ENCODE results near the gene GGA3.
"Not testable (repeated sequence)": the region's sequence is repeated elsewhere in the genome, so short reads cannot be mapped to it uniquely, and the experiment has no call there.

GGA3 gene, protein sequence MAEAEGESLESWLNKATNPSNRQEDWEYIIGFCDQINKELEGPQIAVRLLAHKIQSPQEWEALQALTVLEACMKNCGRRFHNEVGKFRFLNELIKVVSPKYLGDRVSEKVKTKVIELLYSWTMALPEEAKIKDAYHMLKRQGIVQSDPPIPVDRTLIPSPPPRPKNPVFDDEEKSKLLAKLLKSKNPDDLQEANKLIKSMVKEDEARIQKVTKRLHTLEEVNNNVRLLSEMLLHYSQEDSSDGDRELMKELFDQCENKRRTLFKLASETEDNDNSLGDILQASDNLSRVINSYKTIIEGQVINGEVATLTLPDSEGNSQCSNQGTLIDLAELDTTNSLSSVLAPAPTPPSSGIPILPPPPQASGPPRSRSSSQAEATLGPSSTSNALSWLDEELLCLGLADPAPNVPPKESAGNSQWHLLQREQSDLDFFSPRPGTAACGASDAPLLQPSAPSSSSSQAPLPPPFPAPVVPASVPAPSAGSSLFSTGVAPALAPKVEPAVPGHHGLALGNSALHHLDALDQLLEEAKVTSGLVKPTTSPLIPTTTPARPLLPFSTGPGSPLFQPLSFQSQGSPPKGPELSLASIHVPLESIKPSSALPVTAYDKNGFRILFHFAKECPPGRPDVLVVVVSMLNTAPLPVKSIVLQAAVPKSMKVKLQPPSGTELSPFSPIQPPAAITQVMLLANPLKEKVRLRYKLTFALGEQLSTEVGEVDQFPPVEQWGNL

DNA sequence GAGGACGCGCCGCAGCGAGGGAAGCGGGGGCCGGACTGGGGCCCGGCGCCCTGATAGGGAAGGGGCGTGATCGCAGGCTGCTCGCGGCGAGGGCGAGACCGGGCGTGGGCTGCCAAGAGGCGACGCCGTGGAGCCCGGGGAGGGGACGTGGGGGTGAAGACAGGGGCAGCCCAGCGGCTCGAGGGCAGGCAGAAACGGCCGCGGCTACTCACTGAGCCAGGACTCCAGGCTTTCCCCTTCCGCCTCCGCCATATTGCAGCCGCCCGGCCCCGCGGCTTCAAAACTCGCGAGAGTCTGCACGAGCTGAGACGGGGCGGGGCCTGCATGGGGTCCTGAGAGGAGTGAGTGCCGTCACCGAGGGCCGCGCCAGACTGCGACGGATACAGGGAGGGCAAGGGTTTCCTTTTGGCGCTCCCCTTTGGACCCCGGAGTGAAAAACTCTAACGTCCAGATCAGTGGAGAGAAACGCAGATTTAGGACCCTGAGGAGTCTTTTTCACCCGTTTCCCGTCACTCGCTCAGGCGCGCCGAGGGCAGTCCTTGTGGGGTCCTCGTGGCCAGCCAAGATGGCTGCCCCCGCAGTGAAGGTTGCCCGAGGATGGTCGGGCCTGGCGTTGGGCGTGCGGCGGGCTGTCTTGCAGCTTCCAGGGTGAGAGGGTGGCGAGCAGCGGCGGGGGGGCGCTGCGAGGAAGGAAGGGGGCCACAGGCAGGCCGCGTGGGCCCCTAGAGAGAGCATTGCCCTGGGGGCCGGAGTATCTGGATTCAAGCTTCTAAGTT lies at the start of gene GGA3, which contains the start of gene MRPS7:
Gene GGA3, minus strand, starts transcription at position 271 of the 776 bp plus-strand sequence. Its CDS starts 19 bp downstream, at position 252.
Gene MRPS7, plus strand, starts transcription at position 544 of the 776 bp plus-strand sequence. Its CDS starts 22 bp downstream, at position 566.
- DNase-seq (ENCODE audit: low spot score) = peak; percentile 99

DNA sequence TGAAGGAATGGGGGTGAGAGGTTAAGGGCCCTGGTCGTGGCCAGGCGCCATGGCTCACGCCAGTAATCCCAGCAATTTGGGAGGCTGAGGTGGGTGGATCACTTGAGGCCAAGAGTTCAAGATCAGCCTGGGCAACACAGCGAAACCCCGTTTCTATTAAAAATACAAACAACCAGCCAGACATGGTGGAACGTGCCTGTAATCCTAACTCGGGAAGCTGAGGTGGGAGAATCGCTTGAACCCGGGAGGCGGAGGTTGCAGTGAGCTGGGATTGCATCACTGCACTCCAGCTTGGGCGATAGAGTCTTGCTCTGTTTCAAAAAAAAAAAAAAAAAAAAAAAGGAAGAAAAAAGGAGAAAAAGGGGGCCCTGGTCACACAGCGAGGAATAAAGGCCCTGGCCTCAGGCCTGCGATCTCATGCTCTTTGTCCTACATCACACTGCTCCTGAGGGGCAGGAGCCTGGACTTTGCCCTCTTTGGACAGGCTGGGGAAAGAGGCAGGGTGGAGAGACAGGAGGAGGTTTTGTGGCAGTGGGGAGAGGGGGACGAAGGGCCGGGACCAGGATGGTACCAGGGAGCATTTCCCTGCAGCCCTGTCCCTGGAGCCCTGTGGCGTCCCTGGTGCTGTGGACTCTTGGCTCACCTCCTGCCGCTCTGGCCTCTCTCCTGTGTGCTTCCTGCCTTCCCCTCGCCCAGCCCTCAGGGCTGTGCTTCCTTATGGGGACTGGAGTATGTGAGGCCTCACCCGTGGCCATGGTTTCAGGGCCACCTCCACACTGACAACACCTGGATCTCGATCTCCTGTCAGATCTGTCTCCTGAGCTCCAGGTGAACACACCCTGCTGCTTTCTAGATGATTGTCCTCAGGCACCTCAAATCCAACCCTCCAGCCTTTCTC lies 47.6 kb upstream of the GGA3 start:
- DNase-seq (ENCODE audit: low spot score) = no peak

DNA sequence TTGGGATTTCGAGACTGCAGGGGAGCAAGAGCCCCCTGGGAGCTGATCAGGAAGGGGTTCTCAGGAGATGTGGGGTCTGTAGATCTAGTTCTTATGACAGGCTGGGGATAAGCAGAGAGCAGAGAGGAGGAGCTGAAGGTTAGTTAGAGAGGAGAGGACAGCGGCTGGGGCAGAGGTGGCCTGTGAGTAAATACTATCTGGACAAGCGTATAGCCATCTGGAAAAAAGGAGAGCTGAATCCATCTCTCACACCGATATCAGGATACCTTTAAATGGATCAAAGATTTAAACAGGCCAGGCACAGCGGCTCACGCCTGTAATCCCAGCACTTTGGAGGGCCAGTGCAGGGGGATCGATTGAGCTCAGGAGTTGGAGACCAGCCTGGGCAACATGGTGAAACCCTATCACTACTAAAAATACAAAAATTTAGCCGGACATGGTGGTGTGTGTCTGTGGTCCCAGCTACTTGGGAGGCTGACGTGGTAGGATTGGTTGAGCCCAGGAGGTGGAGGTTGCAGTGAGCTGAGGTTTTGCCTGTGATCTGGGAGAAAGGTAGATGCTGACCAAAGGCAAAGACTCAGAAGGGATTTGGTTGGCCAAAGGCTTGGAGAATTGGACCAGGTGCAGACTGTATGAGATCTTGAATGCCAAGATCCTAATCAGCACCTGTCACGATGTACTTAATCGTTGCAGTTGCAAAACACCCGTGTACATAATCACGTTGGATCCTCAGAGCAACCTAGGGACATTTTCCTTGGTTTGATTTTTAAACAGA lies 46.7 kb upstream of the GGA3 start:
- DNase-seq (ENCODE audit: low spot score) = no peak

DNA sequence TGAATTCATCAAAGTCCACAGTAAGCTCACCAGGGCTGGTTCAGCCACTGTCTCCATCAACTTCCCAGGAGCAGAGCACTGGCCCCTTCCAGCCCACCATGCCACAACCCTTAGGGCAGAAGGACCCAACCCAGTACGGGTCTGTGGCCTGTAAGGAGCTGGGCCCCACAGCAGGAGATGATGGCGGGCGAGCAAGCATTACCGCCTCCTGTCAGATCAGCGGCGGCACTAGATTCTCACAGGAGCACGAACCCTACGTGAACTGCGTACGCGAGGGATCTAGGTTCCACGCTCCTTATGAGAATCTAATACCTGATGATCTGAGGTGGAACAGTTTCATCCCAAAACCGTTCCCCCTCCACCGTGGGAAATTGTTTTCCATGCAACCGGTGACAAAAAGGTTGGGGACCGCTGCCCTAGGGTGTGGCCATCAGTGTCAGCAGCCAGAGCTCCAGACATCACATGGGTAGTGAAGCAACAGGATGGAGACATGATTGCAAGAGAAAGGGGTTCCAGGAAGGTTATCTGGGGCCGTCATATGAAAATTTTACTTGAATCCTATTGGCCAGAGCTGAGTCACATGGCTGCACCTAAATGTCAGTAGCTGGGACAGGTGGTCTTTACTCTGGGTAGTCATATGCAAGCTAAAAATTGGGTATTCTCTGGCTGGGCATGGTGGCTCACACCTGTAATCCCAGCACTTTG lies 40.2 kb upstream of the GGA3 start:
- no peak for DNase-seq (ENCODE audit: low spot score)

DNA sequence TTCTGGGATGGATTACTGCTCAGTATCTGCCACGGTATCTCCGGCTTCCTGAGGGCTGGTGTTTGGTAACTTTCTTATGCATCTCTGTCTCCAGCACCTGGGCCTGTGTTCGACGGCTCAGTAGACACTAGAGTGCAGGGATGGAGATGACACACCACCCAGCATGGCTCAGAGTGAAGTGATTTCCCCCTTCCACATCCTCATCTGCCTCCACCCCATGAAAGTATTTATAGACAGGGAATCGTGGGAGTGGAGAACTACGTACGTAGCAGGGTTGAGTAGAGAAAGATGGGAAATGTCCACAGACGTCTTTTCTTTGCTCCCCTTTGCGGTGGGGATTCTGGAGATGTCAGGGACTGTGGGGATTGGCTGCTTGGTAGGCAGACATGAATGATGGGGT lies 39.6 kb upstream of the GGA3 start:
- no peak for DNase-seq (ENCODE audit: low spot score)

DNA sequence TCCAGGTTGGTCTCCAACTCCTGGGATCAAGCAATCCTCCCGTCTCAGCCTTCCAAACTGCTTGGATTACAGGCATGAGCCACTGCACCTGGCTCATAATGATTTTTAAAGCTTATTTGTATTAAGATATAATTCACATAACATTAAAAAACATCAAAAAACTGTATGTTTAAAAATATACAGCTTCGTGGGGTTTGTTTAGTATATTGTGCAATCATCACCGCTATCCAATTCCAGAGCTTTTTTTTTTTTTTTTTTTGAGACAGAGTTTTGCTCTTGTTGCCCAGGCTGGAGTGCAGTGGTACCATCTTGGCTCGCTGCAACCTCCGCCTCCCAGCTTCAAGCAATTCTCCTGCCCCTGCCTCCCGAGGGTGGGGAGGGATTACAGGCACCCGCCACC lies 38.9 kb upstream of the GGA3 start:
- no peak for DNase-seq (ENCODE audit: low spot score)

DNA sequence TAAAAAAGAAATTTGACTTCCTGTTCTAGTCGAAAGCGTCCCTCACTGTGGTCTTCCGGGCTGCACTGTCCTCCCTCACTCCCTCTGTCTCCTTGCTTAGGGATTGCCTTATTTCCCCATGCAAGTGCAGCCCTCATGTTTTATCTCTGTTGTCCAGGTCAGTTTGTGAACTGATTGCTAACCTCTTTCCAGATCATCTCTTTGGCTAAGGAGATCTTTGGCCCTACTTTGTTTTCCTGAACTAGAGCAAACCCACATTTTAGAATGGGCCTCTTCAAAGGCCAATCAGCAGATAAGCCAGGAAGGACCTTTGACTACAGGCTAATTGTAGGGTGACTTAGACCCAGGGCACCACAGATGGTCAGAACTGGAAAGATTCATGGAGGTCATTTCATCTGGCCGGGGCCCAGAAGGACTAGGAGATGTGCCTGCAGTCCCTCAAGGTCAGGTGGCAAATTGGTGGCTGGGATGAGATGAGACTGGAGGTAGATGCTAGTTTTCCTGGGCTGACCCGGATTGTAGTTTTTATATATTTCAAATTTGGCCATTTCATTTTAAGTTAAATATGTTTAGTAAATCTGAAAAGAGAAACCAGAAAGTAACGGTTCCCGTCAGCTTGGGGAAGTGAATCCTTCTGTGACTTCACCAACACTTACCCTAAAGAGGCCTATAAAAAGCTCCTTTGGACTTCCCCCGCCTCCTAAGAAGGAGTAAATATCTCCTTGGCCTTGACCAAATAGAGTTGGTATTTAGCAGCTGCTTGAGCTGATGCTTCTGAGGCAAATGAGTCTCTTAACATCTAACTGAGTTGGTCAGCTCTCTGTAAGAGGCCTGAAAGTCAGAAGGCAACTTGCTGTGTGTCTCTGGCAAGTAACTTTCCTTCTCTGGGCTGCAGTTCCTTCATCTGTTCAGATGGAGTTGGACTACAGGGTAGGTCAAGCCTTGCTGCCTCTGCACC lies 34.1 kb upstream of the GGA3 start:
- no peak for DNase-seq (ENCODE audit: low spot score)

DNA sequence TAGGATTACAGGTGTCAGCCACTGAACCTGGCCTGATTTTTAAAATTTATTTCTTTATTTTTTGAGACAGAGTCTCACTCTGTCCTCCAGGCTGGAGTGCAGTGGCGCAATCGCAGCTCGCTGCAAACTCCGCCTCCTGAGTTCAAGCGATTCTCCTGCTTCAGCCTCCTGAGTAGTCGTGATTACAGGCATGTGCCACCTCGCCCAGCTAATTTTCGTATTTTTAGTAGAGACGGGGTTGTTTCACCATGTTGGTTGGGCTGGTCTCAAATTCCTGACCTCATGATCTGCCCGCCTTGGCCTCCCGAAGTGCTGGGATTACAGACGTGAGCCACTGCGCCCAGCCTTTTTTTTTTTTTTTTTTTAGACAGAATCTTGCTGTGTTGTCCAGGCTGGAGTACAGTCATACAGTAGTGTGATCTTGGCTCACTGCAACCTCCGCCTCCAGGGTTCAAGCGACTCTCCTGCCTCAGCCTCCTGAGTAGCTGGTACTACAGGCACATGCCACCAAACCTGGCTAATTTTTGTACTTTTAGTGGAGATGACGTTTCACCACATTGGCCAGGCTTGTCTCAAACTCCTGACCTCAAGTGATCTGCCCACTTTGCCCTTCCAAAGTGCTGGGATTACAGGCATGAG lies 31.5 kb upstream of the GGA3 start:
- not testable (repeated sequence) for DNase-seq (ENCODE audit: low spot score)

DNA sequence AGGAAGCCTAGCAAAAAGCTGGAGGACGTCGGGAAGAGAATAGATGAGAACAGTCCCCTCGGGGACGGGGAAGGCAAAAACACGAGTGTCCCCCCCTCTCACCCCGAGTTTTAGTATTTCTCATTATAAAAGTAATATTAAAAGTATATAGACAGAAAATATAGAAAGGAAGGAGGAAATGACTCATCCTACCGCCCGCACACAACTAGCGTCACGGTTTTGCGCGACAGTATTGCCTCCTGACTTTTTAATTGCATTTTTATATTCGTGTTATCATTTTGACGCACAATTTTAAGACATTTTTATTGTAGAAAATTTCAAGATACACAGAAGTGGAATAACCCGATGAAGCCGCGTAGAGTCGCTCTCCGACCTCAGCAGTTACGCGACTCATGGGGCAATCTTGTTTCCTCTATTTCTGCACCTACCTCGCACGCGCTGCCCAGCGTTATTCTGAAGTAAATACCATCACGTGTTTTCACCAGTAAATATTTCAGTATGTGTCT lies 28.5 kb upstream of the GGA3 start:
- DNase-seq (ENCODE audit: low spot score) = peak; percentile 69

DNA sequence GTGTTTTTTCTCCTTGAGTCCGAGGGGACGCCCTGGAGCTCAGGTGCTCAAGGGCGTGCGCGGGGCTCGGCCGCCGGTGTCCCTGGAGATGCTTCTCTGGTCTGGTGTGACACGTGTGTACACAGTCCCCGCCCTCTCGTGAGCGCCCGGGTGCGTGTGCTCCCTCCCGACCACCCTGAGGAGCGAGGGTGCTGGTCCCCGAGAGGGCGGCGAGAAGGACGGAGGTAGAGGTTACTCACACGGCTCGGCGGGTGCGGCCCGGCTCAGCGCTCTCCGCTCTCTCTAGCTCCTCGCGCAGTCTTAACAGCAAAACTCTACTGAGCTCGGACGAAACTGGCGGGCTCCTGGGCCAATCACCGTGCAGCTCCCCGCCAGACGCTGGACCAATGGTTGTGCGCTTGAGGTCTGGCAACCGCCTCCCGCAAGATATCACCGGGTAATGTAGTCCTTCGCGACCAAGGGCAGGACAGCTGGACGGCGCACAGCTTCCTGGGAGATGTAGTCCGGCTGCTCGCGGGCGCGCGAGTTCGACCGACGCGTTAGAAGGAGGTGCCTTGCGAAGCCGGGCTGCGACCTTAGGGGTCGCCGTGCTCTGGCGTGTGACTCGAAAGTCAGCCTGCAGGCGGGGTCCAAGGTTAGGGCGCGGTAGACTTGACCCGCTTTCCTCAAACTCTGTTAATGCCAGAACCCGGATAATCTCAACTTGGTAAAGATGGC lies 27.9 kb upstream of the GGA3 start, which contains the start of gene SLC25A19:
Gene SLC25A19, minus strand, starts transcription at position 319 of the 717 bp plus-strand sequence. CDS start 2,669 bp downstream, outside the sequence.
- DNase-seq (ENCODE audit: low spot score) = peak; percentile 100

DNA sequence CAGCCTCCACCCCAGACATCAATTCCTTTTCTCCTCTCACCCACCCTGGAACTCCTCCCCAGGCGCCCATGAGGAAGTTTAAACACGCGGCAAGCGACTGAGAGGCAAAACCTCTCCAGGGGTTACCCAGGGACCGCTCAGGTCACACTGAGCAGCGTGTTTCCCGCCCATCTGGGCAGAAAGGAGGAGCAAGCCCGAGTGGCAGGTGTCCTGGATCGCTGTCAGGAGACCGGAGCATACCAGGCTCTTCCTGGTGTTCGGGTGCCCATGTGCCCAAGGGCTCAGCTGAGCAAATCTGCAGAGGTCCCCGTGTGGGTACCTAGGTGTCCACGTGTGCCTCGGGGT lies 27.3 kb upstream of the GGA3 start:
- DNase-seq (ENCODE audit: low spot score) = no peak

DNA sequence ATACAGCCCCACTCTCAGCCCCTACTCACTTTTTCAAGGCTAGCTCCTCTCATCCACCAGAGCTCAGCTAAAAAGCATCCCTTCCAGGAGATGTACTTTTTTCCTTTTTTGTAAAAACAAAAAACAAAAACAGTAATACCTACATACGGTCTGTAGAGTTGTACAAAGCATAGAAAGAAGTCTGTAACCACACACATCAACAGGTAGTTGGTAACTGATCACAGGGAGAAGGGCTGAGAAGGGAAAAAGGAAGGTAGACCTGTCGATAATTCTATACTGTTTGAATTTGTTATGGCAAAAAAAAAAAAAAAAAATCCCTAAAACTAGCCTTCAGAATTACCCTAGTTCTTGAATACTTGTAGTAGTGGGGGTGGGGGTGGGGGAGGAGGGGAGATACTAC lies 27.0 kb upstream of the GGA3 start:
- DNase-seq (ENCODE audit: low spot score) = no peak

DNA sequence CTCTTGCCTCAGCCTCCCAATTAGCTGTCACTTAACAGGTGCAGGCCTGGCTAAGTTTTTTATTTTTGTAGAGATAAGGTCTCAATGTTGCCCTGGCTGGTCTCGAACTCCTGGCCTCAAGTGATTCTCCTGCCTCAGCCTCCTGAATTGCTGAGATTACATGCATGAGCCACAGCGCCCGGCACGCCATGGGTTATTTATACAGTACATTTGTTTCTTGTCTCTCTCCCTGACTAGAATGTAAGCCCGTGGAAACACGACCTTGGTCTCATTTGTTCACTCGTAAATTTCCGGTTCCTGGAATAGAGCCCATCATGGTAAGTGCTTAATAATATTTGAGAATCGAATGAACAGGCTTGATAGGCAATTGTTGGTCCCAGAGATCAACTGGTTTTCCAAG lies 25.8 kb upstream of the GGA3 start:
- DNase-seq (ENCODE audit: low spot score) = no peak

DNA sequence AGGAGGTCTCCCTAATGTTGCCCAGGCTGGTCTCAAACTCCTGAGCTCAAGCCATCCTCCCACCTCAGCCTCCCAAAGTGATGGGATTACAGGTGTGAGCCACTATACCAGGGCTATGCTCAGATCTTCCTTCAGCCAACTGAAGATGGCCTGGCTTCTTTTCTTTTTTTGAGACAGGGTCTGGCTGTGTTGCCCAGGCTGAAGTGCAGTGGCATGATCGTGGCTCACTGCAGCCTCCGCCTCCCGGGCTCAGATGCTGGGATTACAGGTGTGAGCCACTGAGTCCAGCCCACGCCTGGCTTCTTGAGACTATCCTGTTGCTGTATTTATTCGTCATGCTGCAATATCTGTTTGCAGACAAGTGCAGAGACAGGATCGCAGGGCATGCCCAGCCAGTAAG lies 23.7 kb upstream of the GGA3 start:
- DNase-seq (ENCODE audit: low spot score) = no peak

DNA sequence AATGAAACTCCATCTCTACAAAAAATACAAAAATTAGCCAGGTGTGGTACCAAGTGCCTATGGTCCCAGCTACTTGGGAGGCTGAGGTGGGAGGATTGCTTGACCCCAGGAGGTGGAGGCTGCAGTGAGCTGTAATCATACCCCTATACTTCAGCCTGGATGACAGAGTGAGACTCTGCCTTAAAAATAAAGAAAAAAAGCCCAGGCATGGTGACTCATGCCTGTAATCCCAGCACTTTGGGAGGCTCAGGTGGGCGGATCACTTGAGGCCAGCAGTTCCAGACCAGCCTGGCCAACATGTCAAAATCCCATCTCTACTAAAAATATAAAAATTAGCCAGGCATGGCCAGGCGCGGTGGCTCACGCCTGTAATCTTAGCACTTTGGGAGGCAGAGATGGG lies 18.8 kb upstream of the GGA3 start:
- DNase-seq (ENCODE audit: low spot score) = not testable (repeated sequence)

DNA sequence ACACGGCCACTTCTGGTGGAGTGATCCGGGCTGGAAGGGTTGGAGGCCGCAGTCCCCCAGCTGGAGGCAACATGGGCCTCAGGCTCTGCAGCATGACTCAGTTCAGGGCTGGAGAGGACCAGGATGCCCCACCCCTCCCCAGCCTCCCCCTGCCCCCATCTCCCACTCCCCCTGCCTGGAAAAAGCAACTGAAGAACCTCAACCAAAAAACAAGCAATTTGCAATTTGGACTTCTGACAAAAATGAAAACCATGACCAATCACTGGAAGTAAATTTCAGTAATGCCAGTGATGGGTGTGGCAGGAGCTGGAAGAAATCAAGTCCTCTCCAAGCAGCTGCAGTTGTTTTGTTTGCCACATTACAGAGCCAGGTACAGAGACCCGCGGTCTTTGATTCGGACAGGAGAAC lies 16.3 kb upstream of the GGA3 start:
- DNase-seq (ENCODE audit: low spot score) = no peak

DNA sequence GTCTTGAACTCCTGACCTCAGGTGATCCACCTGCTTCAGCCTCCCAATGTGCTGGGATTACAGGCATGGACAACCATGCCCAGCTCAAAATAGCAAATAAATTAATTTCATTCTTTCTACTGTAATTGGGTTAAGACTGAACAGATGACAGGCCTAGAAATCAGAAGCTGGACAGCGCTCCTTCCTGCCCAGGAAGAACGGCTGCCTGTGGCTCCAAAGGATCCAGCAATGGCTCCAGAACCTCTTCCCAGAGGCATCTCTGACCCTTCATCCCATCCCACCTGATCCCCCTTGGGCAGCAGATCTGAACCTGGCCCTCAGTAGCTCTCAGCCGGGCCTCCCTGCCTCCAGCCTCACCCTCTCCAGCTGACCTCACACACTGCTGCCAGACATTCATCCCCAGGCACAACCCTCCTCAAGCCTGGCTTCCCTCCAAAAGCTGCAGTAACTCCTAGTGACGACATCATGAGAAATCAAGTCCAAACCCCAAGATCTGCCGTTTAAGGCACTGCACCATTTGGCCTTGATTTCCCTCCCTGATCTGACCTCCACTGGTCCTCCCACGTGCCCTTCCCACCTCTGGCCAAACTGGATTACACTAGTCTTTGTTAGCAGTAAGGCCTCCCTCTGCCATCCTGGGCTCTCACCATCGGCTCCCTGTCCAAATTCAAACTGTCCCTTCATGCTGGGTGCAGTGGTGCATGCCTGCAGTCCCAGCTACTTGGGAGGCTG lies 12.7 kb upstream of the GGA3 start:
- DNase-seq (ENCODE audit: low spot score) = no peak
